Adrenal gland (tissue), 12 donors: ENCODE measurements around the gene EDAR. TPM values are rescaled to one million over a fixed set of nuclear protein-coding genes. Genes with fewer than 3 reads are reported as not detected.
A peak's percentile ranks its signal among the peaks of the same experiment; 100 is the strongest.

Experiments
- DNase-seq, 7 donors: peaks; one replicate each; pipeline ENCODE4 v3.0.0-alpha.2; 2019 to 2020
- H3K27ac ChIP-seq, 5 donors: fragments of 200-600 bp; sonication (generic) in 4 of 5; 1 replicate in 3 of 5; 2 replicates in 2 of 5; pipeline versions ENCODE4 v1.5.1 to v1.8.0; 2016 to 2020; ENCODE audit warnings: mild to moderate bottlenecking in 1 of 5
- H3K27me3 ChIP-seq: fragments of 200-600 bp; 2 replicates; pipeline ENCODE4 v1.8.0; 2021
- H3K36me3 ChIP-seq, 2 donors: fragments of 200-600 bp; replicated peaks in 1 of 2; 1 replicate in 1 of 2; 2 replicates in 1 of 2; pipeline versions ENCODE4 v1.5.1 to v1.8.0; 2018 to 2022
- H3K4me1 ChIP-seq, 2 donors: fragments of 200-600 bp; replicated peaks in 1 of 2; 1 replicate in 1 of 2; 2 replicates in 1 of 2; pipeline versions ENCODE4 v1.5.1 to v1.8.0; 2018 to 2021
- H3K4me3 ChIP-seq, 4 donors: fragments of 200-600 bp; sonication (generic) in 3 of 4; one replicate each; pipeline ENCODE4 v1.5.1; 2016 to 2018
- H3K9me3 ChIP-seq, 3 donors: fragments of 200-600 bp; sonication (generic) in 1 of 3; replicated peaks in 1 of 3; 1 replicate in 2 of 3; 2 replicates in 1 of 3; pipeline versions ENCODE4 v1.5.1 to v1.8.0; 2016 to 2021
- POLR2A ChIP-seq, 2 donors: fragments of 450-650 bp; IDR thresholded peaks; one replicate each; pipeline ENCODE4 v1.6.1; 2017; ENCODE audit warnings: antibody characterized with exemption in 2 of 2, mild to moderate bottlenecking in 2 of 2, moderate library complexity in 1 of 2
- WGBS, 4 donors: extraction: QIAGEN DNeasy Blood & Tissue Kit in 2 of 4; methylation state at CpG; one replicate each; pipeline versions ENCODE4 v1.1.5 to v1.1.7; 2013 to 2017; 5-methylcytosine and 5-hydroxymethylcytosine counted together
- intact Hi-C, 2 donors: fragments of 100-400 bp; cut with DNase I; formaldehyde crosslinking; loops; one replicate each; pipeline versions ENCODE4 v1.14.1 to v1.15.0; 2022 to 2023
- polyA plus RNA-seq, 3 donors: library from polyadenylated mRNA; stranded (reverse); fragments of 200-250 nt in 2 of 3; fragments of 350-450 nt in 1 of 3; fragmentation: Illumina TruSeq in 1 of 3; extraction: RNeasy Lipid Tissue Mini Kit (QIAGEN cat#74804) in 1 of 3; gene quantifications; one replicate each; pipeline ENCODE4 v1.2.3, GENCODE V29; 2013 to 2014
- total RNA-seq, 9 donors: library from RNA; depleted of rRNA in 4 of 9; stranded (reverse); fragments of >200 nt in 4 of 9; fragments of 120-200 nt in 1 of 9; fragmentation: NEBNext Ultra II Directional in 1 of 9; extraction: Animal tissue kit (Norgen Biotek cat#: 25700) in 1 of 9; gene quantifications; one replicate each; pipeline versions ENCODE4 v1.1.0 to v1.2.4, GENCODE V29; 2013 to 2023
- TF ChIP-seq, protein P1 (sequence below), 6 experiments: fragments of 450-650 bp in 4 of 6; fragments of 200-600 bp in 2 of 6; sonication (generic) in 1 of 6; IDR thresholded peaks; 1 replicate in 5 of 6; 2 replicates in 1 of 6; pipeline versions ENCODE4 v1.5.1 to v1.8.0; 2016 to 2021; ENCODE audit warnings: antibody characterized with exemption in 6 of 6, mild to moderate bottlenecking in 2 of 6, moderate library complexity in 1 of 6
- donor health status: healthy with polysubstance abuse.
- donor health status: Bipolar disorder and iron deficiency.
- donor health status: DM: yes; HTN: yes; CAD: no.
- donor health status: DM: no; HTN: no; CAD: no.
- donor health status: DM: no; HTN: no; CAD: no.
- donor health status: DM: yes; HTN: yes; CAD: no.

The EDAR gene
- total and polyA plus RNA-seq, 12 donors, result not detected

DNA sequence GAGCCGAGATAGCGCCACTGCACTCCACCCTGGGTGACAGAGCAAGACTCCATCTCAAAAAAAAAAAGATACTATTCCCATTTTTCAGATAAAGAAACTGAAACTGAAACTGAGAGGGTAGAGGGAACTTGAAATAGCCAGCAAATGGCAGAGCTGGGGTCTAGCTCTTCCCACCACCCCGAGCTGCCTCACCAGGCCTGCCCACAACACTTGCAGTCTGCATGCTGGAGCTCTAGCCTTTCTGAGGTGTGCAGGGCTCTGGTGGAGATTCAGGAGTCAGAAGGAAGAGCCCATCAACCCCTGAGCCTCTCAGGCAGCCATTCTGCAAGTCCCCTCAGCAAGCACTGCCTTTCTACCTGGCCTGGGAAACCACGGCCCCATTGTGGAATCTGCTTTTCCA is 14.3 kb downstream of the EDAR start:
- Histone ChIP-seq H3K27ac (no peak overlapping the region), H3K27me3 (no peaks in the 10 kb centered on the region), H3K9me3 (no peaks in the 10 kb centered on the region), H3K4me1 (no peaks in the 10 kb centered on the region), H3K4me3 (no peak overlapping the region), H3K36me3 (no peaks in the 10 kb centered on the region)
- intact Hi-C loops, result no loop called here
- TF ChIP-seq, protein P1, sequence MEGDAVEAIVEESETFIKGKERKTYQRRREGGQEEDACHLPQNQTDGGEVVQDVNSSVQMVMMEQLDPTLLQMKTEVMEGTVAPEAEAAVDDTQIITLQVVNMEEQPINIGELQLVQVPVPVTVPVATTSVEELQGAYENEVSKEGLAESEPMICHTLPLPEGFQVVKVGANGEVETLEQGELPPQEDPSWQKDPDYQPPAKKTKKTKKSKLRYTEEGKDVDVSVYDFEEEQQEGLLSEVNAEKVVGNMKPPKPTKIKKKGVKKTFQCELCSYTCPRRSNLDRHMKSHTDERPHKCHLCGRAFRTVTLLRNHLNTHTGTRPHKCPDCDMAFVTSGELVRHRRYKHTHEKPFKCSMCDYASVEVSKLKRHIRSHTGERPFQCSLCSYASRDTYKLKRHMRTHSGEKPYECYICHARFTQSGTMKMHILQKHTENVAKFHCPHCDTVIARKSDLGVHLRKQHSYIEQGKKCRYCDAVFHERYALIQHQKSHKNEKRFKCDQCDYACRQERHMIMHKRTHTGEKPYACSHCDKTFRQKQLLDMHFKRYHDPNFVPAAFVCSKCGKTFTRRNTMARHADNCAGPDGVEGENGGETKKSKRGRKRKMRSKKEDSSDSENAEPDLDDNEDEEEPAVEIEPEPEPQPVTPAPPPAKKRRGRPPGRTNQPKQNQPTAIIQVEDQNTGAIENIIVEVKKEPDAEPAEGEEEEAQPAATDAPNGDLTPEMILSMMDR (IDR thresholded peaks at IDR 0.05), result no peak
- no peak for TF ChIP-seq POLR2A (IDR thresholded peaks at IDR 0.05)
- 81 to 93% (median 86%) methylated on average over 3 to 4 of the region's 4 CpGs for WGBS, 4 donors
- DNase-seq, result no peak

DNA sequence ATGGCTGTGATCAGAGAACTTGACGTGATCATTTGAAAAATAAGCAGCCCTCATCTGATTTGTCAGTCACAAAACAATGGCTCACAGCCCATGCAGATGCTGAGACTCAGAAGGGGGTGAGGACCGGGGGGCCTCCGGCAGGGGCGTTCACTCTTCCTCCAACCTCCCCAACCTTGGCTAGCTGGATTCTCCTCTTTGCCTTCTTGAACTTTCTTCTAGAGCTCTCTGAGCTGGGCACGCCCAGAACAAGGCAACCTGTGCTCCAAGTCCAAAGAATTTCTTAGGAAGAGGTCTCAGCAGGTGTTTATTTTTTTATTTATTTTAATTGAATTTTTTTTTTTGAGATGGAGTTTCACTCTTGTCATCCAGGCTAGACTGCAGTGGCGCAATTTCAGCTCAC is 16.4 kb downstream of the EDAR start:
- intact Hi-C loops, result no loop called here
- no peaks in the 10 kb centered on the region for H3K4me1 ChIP-seq
- 86 to 92% (median 87%) methylated on average over 5 to 6 of the region's 6 CpGs for WGBS, 4 donors
- H3K27ac ChIP-seq, result no peak overlapping the region
- no peaks in the 10 kb centered on the region for H3K9me3 ChIP-seq
- H3K36me3 ChIP-seq, result no peaks in the 10 kb centered on the region
- TF ChIP-seq POLR2A (IDR thresholded peaks at IDR 0.05), result no peak
- TF ChIP-seq, protein P1 (IDR thresholded peaks at IDR 0.05), result no peak
- H3K4me3 ChIP-seq, result no peak overlapping the region
- DNase-seq, result no peak
- H3K27me3 ChIP-seq, result no peaks in the 10 kb centered on the region

DNA sequence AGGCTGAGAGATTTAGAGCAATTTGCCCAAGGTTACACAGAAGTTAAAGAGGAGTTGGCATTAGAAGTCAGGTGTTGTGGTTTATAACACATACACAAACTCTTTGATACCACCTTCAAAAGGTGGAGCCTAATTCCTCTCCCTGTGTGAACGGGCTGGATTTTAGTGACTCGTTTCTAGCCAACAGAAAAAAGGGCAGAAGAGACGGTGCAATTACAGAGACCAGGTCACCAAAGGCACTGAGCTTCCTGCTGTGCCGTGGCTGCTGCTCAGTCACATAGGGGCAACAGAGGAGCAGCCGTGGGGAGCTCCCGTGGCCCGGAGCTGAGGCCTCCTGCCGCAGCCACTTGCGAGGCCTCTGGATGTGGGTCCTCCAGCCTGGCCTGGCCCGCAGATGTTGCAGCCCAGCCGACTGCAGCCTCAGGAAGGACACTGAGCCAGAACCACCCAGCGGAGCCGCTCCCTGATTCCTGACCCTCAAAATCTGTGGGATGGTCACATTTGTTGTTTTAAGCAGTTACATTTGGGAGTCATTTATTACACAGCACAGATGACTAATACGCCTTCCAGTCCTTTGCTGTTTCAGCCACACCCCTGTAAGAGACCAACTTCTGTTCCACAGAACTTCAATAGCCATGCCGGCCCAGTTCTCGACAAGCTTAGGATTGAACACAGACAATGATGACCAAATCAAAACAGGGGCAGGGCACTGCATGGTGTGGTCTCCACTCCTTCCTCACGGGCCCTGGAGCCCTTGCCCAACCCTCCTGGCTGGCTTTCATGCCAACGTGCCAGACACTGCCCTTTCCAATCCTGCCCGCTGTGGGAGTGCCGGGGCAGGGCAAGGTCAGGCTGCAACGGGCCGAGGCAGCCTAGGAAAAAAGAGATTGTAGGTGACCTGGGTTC is 17.1 kb downstream of the EDAR start:
- intact Hi-C loops, result no loop called here
- no peaks in the 10 kb centered on the region for H3K36me3 ChIP-seq
- DNase-seq, result peak in 1 of 7 donors; percentile 13
- H3K4me1 ChIP-seq, result no peaks in the 10 kb centered on the region
- TF ChIP-seq, protein P1 (IDR thresholded peaks at IDR 0.05), result no peak
- no peak for TF ChIP-seq POLR2A (IDR thresholded peaks at IDR 0.05)
- H3K4me3 ChIP-seq, result no peak overlapping the region
- H3K27ac ChIP-seq, result no peak overlapping the region
- H3K9me3 ChIP-seq, result no peaks in the 10 kb centered on the region
- 64 to 75% (median 72%) methylated on average over 14 to 22 of the region's 22 CpGs for WGBS, 4 donors
- no peaks in the 10 kb centered on the region for H3K27me3 ChIP-seq

DNA sequence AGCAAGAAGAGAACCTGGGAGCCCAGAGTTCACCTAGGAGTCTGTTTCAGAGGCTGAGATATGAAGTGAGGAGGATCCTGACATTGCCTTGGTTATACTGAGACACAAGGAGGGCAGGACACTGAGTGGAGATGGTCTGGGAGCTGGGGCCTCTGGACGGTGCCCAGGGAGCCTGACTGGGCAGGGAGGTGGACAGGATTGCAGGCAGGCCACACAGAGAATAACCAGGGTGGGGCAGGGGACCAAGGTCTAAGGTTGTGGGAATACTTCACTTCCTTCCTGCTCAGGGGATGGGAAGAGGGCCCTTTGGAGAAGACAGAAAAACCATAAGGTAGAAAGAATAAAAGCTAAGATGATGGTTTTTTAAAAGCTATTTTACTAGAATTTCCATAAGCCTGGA is 18.7 kb downstream of the EDAR start:
- H3K27me3 ChIP-seq, result no peaks in the 10 kb centered on the region
- H3K36me3 ChIP-seq, result no peaks in the 10 kb centered on the region
- WGBS, 4 donors, result 63 to 80% (median 66%) methylated on average over 1 of the region's 1 CpG
- TF ChIP-seq POLR2A (IDR thresholded peaks at IDR 0.05), result no peak
- TF ChIP-seq, protein P1 (IDR thresholded peaks at IDR 0.05), result no peak
- no peaks in the 10 kb centered on the region for H3K4me1 ChIP-seq
- H3K27ac ChIP-seq, result no peak overlapping the region
- H3K9me3 ChIP-seq, result no peaks in the 10 kb centered on the region
- H3K4me3 ChIP-seq, result no peak overlapping the region
- DNase-seq, result no peak
- intact Hi-C loops, result no loop called here
